ENCODE measurements around the gene GSAP. TPM values are rescaled to one million over a fixed set of nuclear protein-coding genes. Genes with fewer than 3 reads are reported as not detected.

Gene GSAP
- total and polyA plus RNA-seq, 9 of the 15 experiments (the other 6 are each of a cell fraction or from before 2014, with no cell fraction given), result 0.13 TPM; not detected in 8

DNA sequence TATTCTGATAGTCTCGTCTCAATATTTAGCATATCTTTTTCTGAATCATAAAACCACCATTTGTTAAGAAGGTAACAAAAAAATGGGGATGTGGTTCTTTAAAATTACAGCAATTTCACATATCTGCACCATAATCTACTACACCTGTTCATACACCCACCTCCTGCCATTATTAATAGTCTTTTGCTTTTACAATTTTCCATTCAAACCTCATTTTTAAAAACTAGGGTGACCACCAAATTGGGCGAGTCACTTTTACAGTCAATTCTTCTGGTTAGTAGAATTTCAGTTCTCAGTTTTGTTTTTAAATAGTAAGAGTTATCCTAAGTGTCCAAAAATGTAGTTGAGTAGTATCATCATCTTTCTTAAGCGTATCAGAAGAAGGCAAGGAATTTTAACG, 48.4 kb upstream of the GSAP start:
- in situ Hi-C loops (cut with MboI) (no loop called here), intact Hi-C loops (cut with micrococcal nuclease) (no loop called here)
- DNase-seq (ENCODE audit: extremely low read depth in 1 of 4, low spot score in 3 of 4), result no peak
- TF ChIP-seq ZNF318 (IDR thresholded peaks at IDR 0.05; ENCODE audit: borderline replicate concordance in 1 of 2, low read depth in 1 of 2) (no peak), THRAP3 (IDR thresholded peaks at IDR 0.05; ENCODE audit: borderline replicate concordance) (no peak), RHOXF2B (CRISPR knock-in tag; conservative IDR thresholded peaks at IDR 0.05) (no peak), SAFB2 (IDR thresholded peaks at IDR 0.05; ENCODE audit: borderline replicate concordance, low read depth, low read length, severe bottlenecking) (no peak), ZNF184 (CRISPR knock-in tag; IDR thresholded peaks at IDR 0.05) (no peak), KAT7 (CRISPR knock-in tag; IDR thresholded peaks at IDR 0.05; ENCODE audit: borderline replicate concordance) (no peak), HEY1 (CRISPR knock-in tag; IDR thresholded peaks at IDR 0.05; ENCODE audit: borderline replicate concordance) (no peak), FIP1L1 (IDR thresholded peaks at IDR 0.05; ENCODE audit: low read depth, low read length, poor library complexity, severe bottlenecking) (no peak), ZNF253 (CRISPR knock-in tag; conservative IDR thresholded peaks at IDR 0.05) (no peak), L3MBTL2 (IDR thresholded peaks at IDR 0.05) (no peak), ZNF592 (IDR thresholded peaks at IDR 0.05) (no peak)

More for the DNA sequence above, 48.4 kb upstream of the GSAP start:
- POLR2A ChIA-PET, result no interaction called here
- CTCF ChIA-PET (ENCODE audit: low intra/inter-chr PET ratio), result no interaction called here
- Histone ChIP-seq H3K4me2 (ENCODE audit: insufficient read depth, low read length) (no peak overlapping the region), H3K79me2 (ENCODE audit: control insufficient read depth, insufficient read depth, low read length) (no peaks in the 10 kb centered on the region), H3K9me3 (replicated peaks; ENCODE audit: control insufficient read depth, insufficient read depth, low read depth, low read length) (no peaks in the 10 kb centered on the region), H3K27ac (ENCODE audit: extremely low read depth, low read depth, low read length) (no peak overlapping the region), H3K9ac (ENCODE audit: insufficient read depth in 1 of 2, low read depth in 2 of 2, low read length in 2 of 2) (no peak overlapping the region), H3K36me3 (ENCODE audit: control insufficient read depth, insufficient read depth, low read length) (no peaks in the 10 kb centered on the region), H3K4me3 (no peak overlapping the region), H4K20me1 (replicated peaks; ENCODE audit: control insufficient read depth, insufficient read depth, low read length) (no peaks in the 10 kb centered on the region), H3K4me1 (replicated peaks in 1 of 2; ENCODE audit: control insufficient read depth in 2 of 2, insufficient read depth in 2 of 2, low read length in 2 of 2) (no peaks in the 10 kb centered on the region), H2AFZ (ENCODE audit: low read depth, low read length) (no peak overlapping the region), H3K27me3 (ENCODE audit: control insufficient read depth in 2 of 2, insufficient read depth in 2 of 2, low read length in 2 of 2) (peaks cover 3 to 14% of the 10 kb centered on the region in 2 experiments; a peak in 3 of 5 replicates), H3K9me1 (ENCODE audit: control insufficient read depth, insufficient read depth, low read length) (no peaks in the 10 kb centered on the region)
- ATAC-seq, result no peak
- 3% methylated on average over 4 of the region's 4 CpGs for WGBS (ENCODE audit: insufficient coverage, low coverage, missing lambda C conversion rate)
- BruUV-seq (replicated peaks), result no TSS peak
- FAIRE-seq, result no peak
